Measurements from ENCODE around the gene SNX19. TPM values are rescaled to one million over a fixed set of nuclear protein-coding genes. Genes with fewer than 3 reads are reported as not detected.
"Not testable (repeated sequence)": the region's sequence is repeated elsewhere in the genome, so short reads cannot be mapped to it uniquely, and the experiment has no call there.

The SNX19 gene
- total and polyA plus RNA-seq, 2 donors = 12.8 to 27.3 TPM

- Histone ChIP-seq H3K27ac (ENCODE audit: low read depth in 1 of 2, low read length in 1 of 2) (no peak overlapping the region), H3K4me1 (ENCODE audit: control insufficient read depth in 2 of 2, insufficient read depth in 2 of 2, low read length in 2 of 2) (no peaks in the 10 kb centered on the region), H3K36me3 (ENCODE audit: control insufficient read depth in 2 of 2, insufficient read depth in 2 of 2, low read length in 1 of 2) (no peaks in the 10 kb centered on the region), H3K27me3 (ENCODE audit: control insufficient read depth in 2 of 2, insufficient read depth in 1 of 2, low read length in 1 of 2) (no peaks in the 10 kb centered on the region), H3K9me3 (ENCODE audit: control insufficient read depth in 2 of 2, insufficient read depth in 1 of 2, low read length in 1 of 2) (no peaks in the 10 kb centered on the region), H3K4me3 (ENCODE audit: low read length in 2 of 2) (no peak overlapping the region)
- DNase-seq (ENCODE audit: low read depth in 6 of 9, low spot score in 9 of 9) = no peak
- 92% methylated on average over 2 of the region's 2 CpGs for WGBS
Measured at GRCh38 chr11:130937051-130937450, 20.8 kb upstream of the SNX19 start.

GRCh38 chr11:130932086-130932712 is 15.9 kb upstream of the SNX19 start:
- no peak for DNase-seq (ENCODE audit: low read depth in 6 of 9, low spot score in 9 of 9)
- Histone ChIP-seq H3K27ac (ENCODE audit: low read depth in 1 of 2, low read length in 1 of 2) (no peak overlapping the region), H3K36me3 (ENCODE audit: control insufficient read depth in 2 of 2, insufficient read depth in 2 of 2, low read length in 1 of 2) (no peaks in the 10 kb centered on the region), H3K9me3 (ENCODE audit: control insufficient read depth in 2 of 2, insufficient read depth in 1 of 2, low read length in 1 of 2) (no peaks in the 10 kb centered on the region), H3K4me3 (ENCODE audit: low read length in 2 of 2) (no peak overlapping the region), H3K27me3 (ENCODE audit: control insufficient read depth in 2 of 2, insufficient read depth in 1 of 2, low read length in 1 of 2) (no peaks in the 10 kb centered on the region), H3K4me1 (ENCODE audit: control insufficient read depth in 2 of 2, insufficient read depth in 2 of 2, low read length in 2 of 2) (no peaks in the 10 kb centered on the region)
- 93% methylated on average over 5 of the region's 5 CpGs for WGBS

- Histone ChIP-seq H3K4me1 (ENCODE audit: control insufficient read depth in 2 of 2, insufficient read depth in 2 of 2, low read length in 2 of 2) (no peaks in the 10 kb centered on the region), H3K9me3 (ENCODE audit: control insufficient read depth in 2 of 2, insufficient read depth in 1 of 2, low read length in 1 of 2) (no peaks in the 10 kb centered on the region), H3K27ac (ENCODE audit: low read depth in 1 of 2, low read length in 1 of 2) (no peak overlapping the region), H3K27me3 (ENCODE audit: control insufficient read depth in 2 of 2, insufficient read depth in 1 of 2, low read length in 1 of 2) (peaks cover 2 to 3% of the 10 kb centered on the region in 2 donors), H3K4me3 (ENCODE audit: low read length in 2 of 2) (no peak overlapping the region), H3K36me3 (ENCODE audit: control insufficient read depth in 2 of 2, insufficient read depth in 2 of 2, low read length in 1 of 2) (no peaks in the 10 kb centered on the region)
- 41% methylated on average over 3 of the region's 3 CpGs for WGBS
- no peak for DNase-seq (ENCODE audit: low read depth in 6 of 9, low spot score in 9 of 9)
Measured at GRCh38 chr11:130924750-130925149, 8.5 kb upstream of the SNX19 start.

GRCh38 chr11:130920612-130921011 is 4.3 kb upstream of the SNX19 start:
- not testable (repeated sequence) for H3K4me3 ChIP-seq (ENCODE audit: low read length in 2 of 2); H3K9me3 ChIP-seq (ENCODE audit: control insufficient read depth in 2 of 2, insufficient read depth in 1 of 2, low read length in 1 of 2); H3K36me3 ChIP-seq (ENCODE audit: control insufficient read depth in 2 of 2, insufficient read depth in 2 of 2, low read length in 1 of 2); H3K4me1 ChIP-seq (ENCODE audit: control insufficient read depth in 2 of 2, insufficient read depth in 2 of 2, low read length in 2 of 2); DNase-seq (ENCODE audit: low read depth in 6 of 9, low spot score in 9 of 9); H3K27ac ChIP-seq (ENCODE audit: low read depth in 1 of 2, low read length in 1 of 2)
- 85% methylated on average over 5 of the region's 5 CpGs for WGBS
- H3K27me3 ChIP-seq (ENCODE audit: control insufficient read depth in 2 of 2, insufficient read depth in 1 of 2, low read length in 1 of 2) = peaks cover 3 to 14% of the 10 kb centered on the region in 2 donors

GRCh38 chr11:130918081-130918480 is 1.8 kb upstream of the SNX19 start:
- Histone ChIP-seq H3K4me1 (ENCODE audit: control insufficient read depth in 2 of 2, insufficient read depth in 2 of 2, low read length in 2 of 2) (peaks cover 5 to 23% of the 10 kb centered on the region in 2 donors), H3K27ac (ENCODE audit: low read depth in 1 of 2, low read length in 1 of 2) (no peak overlapping the region), H3K4me3 (ENCODE audit: low read length in 2 of 2) (no peak overlapping the region), H3K27me3 (ENCODE audit: control insufficient read depth in 2 of 2, insufficient read depth in 1 of 2, low read length in 1 of 2) (peaks cover 3 to 14% of the 10 kb centered on the region in 2 donors), H3K9me3 (ENCODE audit: control insufficient read depth in 2 of 2, insufficient read depth in 1 of 2, low read length in 1 of 2) (no peaks in the 10 kb centered on the region), H3K36me3 (ENCODE audit: control insufficient read depth in 2 of 2, insufficient read depth in 2 of 2, low read length in 1 of 2) (peaks cover 5 to 19% of the 10 kb centered on the region in 2 donors)
- DNase-seq (ENCODE audit: low read depth in 6 of 9, low spot score in 9 of 9) = no peak
- WGBS = 82% methylated on average over 6 of the region's 6 CpGs

GRCh38 chr11:130916910-130917309 is 631 bp upstream of the SNX19 start:
- Histone ChIP-seq H3K4me1 (ENCODE audit: control insufficient read depth in 2 of 2, insufficient read depth in 2 of 2, low read length in 2 of 2) (peaks cover 5 to 23% of the 10 kb centered on the region in 2 donors), H3K4me3 (ENCODE audit: low read length in 2 of 2) (peak overlapping the region; percentile 78 to 96), H3K27ac (ENCODE audit: low read depth in 1 of 2, low read length in 1 of 2) (no peak overlapping the region), H3K27me3 (ENCODE audit: control insufficient read depth in 2 of 2, insufficient read depth in 1 of 2, low read length in 1 of 2) (peaks cover 3 to 14% of the 10 kb centered on the region in 2 donors), H3K36me3 (ENCODE audit: control insufficient read depth in 2 of 2, insufficient read depth in 2 of 2, low read length in 1 of 2) (peaks cover 5 to 24% of the 10 kb centered on the region in 2 donors), H3K9me3 (ENCODE audit: control insufficient read depth in 2 of 2, insufficient read depth in 1 of 2, low read length in 1 of 2) (no peaks in the 10 kb centered on the region)
- DNase-seq (ENCODE audit: low read depth in 6 of 9, low spot score in 9 of 9) = no peak
- WGBS = 80% methylated on average over 8 of the region's 8 CpGs

GRCh38 chr11:130915603-130916237 is 559 bp downstream of the SNX19 start:
- peaks cover 9 to 31% of the 10 kb centered on the region in 2 donors for H3K36me3 ChIP-seq (ENCODE audit: control insufficient read depth in 2 of 2, insufficient read depth in 2 of 2, low read length in 1 of 2)
- H3K27ac ChIP-seq (ENCODE audit: low read depth in 1 of 2, low read length in 1 of 2) = peak overlapping the region; percentile 57 to 78
- peak overlapping the region; percentile 78 to 96 for H3K4me3 ChIP-seq (ENCODE audit: low read length in 2 of 2)
- H3K27me3 ChIP-seq (ENCODE audit: control insufficient read depth in 2 of 2, insufficient read depth in 1 of 2, low read length in 1 of 2) = peaks cover 3 to 14% of the 10 kb centered on the region in 2 donors
- H3K9me3 ChIP-seq (ENCODE audit: control insufficient read depth in 2 of 2, insufficient read depth in 1 of 2, low read length in 1 of 2) = no peaks in the 10 kb centered on the region
- 47% methylated on average over 21 of the region's 21 CpGs for WGBS
- peak in 2 of 9 donors; percentile 13 to 31 for DNase-seq (ENCODE audit: low read depth in 6 of 9, low spot score in 9 of 9)
- peaks cover 5 to 23% of the 10 kb centered on the region in 2 donors for H3K4me1 ChIP-seq (ENCODE audit: control insufficient read depth in 2 of 2, insufficient read depth in 2 of 2, low read length in 2 of 2)

GRCh38 chr11:130913268-130913667 is 3.0 kb downstream of the SNX19 start:
- over 99% methylated on average over 2 of the region's 2 CpGs for WGBS
- Histone ChIP-seq H3K9me3 (ENCODE audit: control insufficient read depth in 2 of 2, insufficient read depth in 1 of 2, low read length in 1 of 2) (no peaks in the 10 kb centered on the region), H3K4me3 (ENCODE audit: low read length in 2 of 2) (no peak overlapping the region), H3K27ac (ENCODE audit: low read depth in 1 of 2, low read length in 1 of 2) (no peak overlapping the region), H3K27me3 (ENCODE audit: control insufficient read depth in 2 of 2, insufficient read depth in 1 of 2, low read length in 1 of 2) (peaks cover 0 to 11% of the 10 kb centered on the region in 2 donors), H3K4me1 (ENCODE audit: control insufficient read depth in 2 of 2, insufficient read depth in 2 of 2, low read length in 2 of 2) (peaks cover 5 to 23% of the 10 kb centered on the region in 2 donors), H3K36me3 (ENCODE audit: control insufficient read depth in 2 of 2, insufficient read depth in 2 of 2, low read length in 1 of 2) (peaks cover 21 to 52% of the 10 kb centered on the region in 2 donors)
- DNase-seq (ENCODE audit: low read depth in 6 of 9, low spot score in 9 of 9) = no peak

- Histone ChIP-seq H3K36me3 (ENCODE audit: control insufficient read depth in 2 of 2, insufficient read depth in 2 of 2, low read length in 1 of 2) (peaks cover 27 to 58% of the 10 kb centered on the region in 2 donors), H3K4me1 (ENCODE audit: control insufficient read depth in 2 of 2, insufficient read depth in 2 of 2, low read length in 2 of 2) (peaks cover 5 to 23% of the 10 kb centered on the region in 2 donors)
Measured at GRCh38 chr11:130912552-130912951, 3.7 kb downstream of the SNX19 start.

More at GRCh38 chr11:130912552-130912951, 3.7 kb downstream of the SNX19 start:
- 98% methylated on average over 6 of the region's 6 CpGs for WGBS
- no peaks in the 10 kb centered on the region for H3K9me3 ChIP-seq (ENCODE audit: control insufficient read depth in 2 of 2, insufficient read depth in 1 of 2, low read length in 1 of 2)
- peaks cover 0 to 7% of the 10 kb centered on the region in 2 donors for H3K27me3 ChIP-seq (ENCODE audit: control insufficient read depth in 2 of 2, insufficient read depth in 1 of 2, low read length in 1 of 2)
- no peak overlapping the region for H3K4me3 ChIP-seq (ENCODE audit: low read length in 2 of 2)
- H3K27ac ChIP-seq (ENCODE audit: low read depth in 1 of 2, low read length in 1 of 2) = no peak overlapping the region
- DNase-seq (ENCODE audit: low read depth in 6 of 9, low spot score in 9 of 9) = no peak

All from thymus (tissue), 11 donors.